Uterus (tissue), 4 donors: ENCODE results near the gene A4GALT. TPM values are rescaled to one million over a fixed set of nuclear protein-coding genes. Genes with fewer than 3 reads are reported as not detected.

Experiments used
- DNase-seq, 2 donors: peaks; one replicate each; pipeline ENCODE4 v3.0.0-alpha.2; 2019 to 2020
- H3K27ac ChIP-seq, 2 donors: fragments of 200-600 bp; sonication (generic); 1 replicate in 1 of 2; 2 replicates in 1 of 2; pipeline ENCODE4 v1.5.1; 2016 to 2018
- H3K27me3 ChIP-seq, 2 donors: fragments of 200-600 bp; sonication (generic); one replicate each; pipeline ENCODE4 v1.5.1; 2018 to 2019; ENCODE audit warnings: control low read depth in 1 of 2
- H3K36me3 ChIP-seq, 2 donors: fragments of 200-600 bp; sonication (generic); one replicate each; pipeline ENCODE4 v1.5.1; 2019; ENCODE audit warnings: control low read depth in 1 of 2
- H3K4me1 ChIP-seq, 2 donors: fragments of 200-600 bp; sonication (generic); one replicate each; pipeline ENCODE4 v1.5.1; 2018 to 2019; ENCODE audit warnings: control low read depth in 1 of 2
- H3K4me3 ChIP-seq, 2 donors: fragments of 200-600 bp; sonication (generic); 1 replicate in 1 of 2; 2 replicates in 1 of 2; pipeline ENCODE4 v1.5.1; 2018 to 2019; ENCODE audit warnings: mild to moderate bottlenecking in 1 of 2
- H3K9me3 ChIP-seq, 2 donors: fragments of 200-600 bp; sonication (generic); one replicate each; pipeline ENCODE4 v1.5.1; 2019; ENCODE audit warnings: control low read depth in 1 of 2
- CTCF ChIP-seq, 4 experiments: fragments of 200-600 bp in 2 of 4; fragments of 450-650 bp in 2 of 4; sonication (generic) in 2 of 4; IDR thresholded peaks; one replicate each; pipeline ENCODE4 v1.5.1; 2016 to 2019; ENCODE audit warnings: antibody characterized with exemption in 4 of 4, mild to moderate bottlenecking in 2 of 4, moderate library complexity in 1 of 4
- POLR2A ChIP-seq, 2 donors: fragments of 450-650 bp; IDR thresholded peaks; one replicate each; pipeline ENCODE4 v1.6.1; 2016; ENCODE audit warnings: antibody characterized with exemption in 2 of 2, mild to moderate bottlenecking in 1 of 2, moderate library complexity in 1 of 2
- intact Hi-C: fragments of 100-400 bp; cut with DNase I; formaldehyde crosslinking; loops from one replicate; pipeline ENCODE4 v1.15.1; 2023; ENCODE audit warnings: low total_unique reads
- total RNA-seq, 4 donors: library from RNA; depleted of rRNA in 3 of 4; stranded (reverse); fragments of >200 nt in 3 of 4; gene quantifications; one replicate each; pipeline versions ENCODE4 v1.1.0 to v1.2.4, GENCODE V29; 2014 to 2023
- donor health status: DM: yes; HTN: yes; CAD: no.

Gene A4GALT
- total RNA-seq, 4 donors from 2014 or later, result 4.4 to 100.0 (median 19.6) TPM

GRCh38 chr22:42693055-42693762, 27.5 kb downstream of the A4GALT start:
- H3K9me3 ChIP-seq, result no peaks in the 10 kb centered on the region
- peaks cover 9 to 10% of the 10 kb centered on the region in 2 donors for H3K4me1 ChIP-seq
- no peak overlapping the region for H3K27ac ChIP-seq
- no peaks in the 10 kb centered on the region for H3K27me3 ChIP-seq
- DNase-seq, result no peak
- H3K4me3 ChIP-seq, result no peak overlapping the region
- TF ChIP-seq POLR2A (IDR thresholded peaks at IDR 0.05) (no peak), CTCF (IDR thresholded peaks at IDR 0.05) (no peak)
- no peaks in the 10 kb centered on the region for H3K36me3 ChIP-seq
- intact Hi-C loops, result no loop called here

GRCh38 chr22:42692239-42693054, 28.2 kb downstream of the A4GALT start:
- Histone ChIP-seq H3K9me3 (no peaks in the 10 kb centered on the region), H3K4me1 (peaks cover 12 to 15% of the 10 kb centered on the region in 2 donors), H3K36me3 (no peaks in the 10 kb centered on the region), H3K27me3 (no peaks in the 10 kb centered on the region), H3K4me3 (no peak overlapping the region), H3K27ac (peak overlapping the region; percentile 51 to 56)
- intact Hi-C loops, result no loop called here
- no peak for DNase-seq
- TF ChIP-seq POLR2A (IDR thresholded peaks at IDR 0.05) (no peak), CTCF (IDR thresholded peaks at IDR 0.05) (no peak)

GRCh38 chr22:42691440-42691839, 29.2 kb downstream of the A4GALT start:
- TF ChIP-seq CTCF (IDR thresholded peaks at IDR 0.05), result no peak
- no peak for TF ChIP-seq POLR2A (IDR thresholded peaks at IDR 0.05)
- Histone ChIP-seq H3K27me3 (no peaks in the 10 kb centered on the region), H3K4me3 (no peak overlapping the region), H3K27ac (peak overlapping the region; percentile 51 to 56), H3K9me3 (no peaks in the 10 kb centered on the region), H3K4me1 (peaks cover 14 to 16% of the 10 kb centered on the region in 2 donors), H3K36me3 (no peaks in the 10 kb centered on the region)
- intact Hi-C loops, result no loop called here
- DNase-seq, result no peak

- no peaks in the 10 kb centered on the region for H3K27me3 ChIP-seq
- intact Hi-C loops, result no loop called here
- DNase-seq, result peak; percentile 94 to 97
- no peaks in the 10 kb centered on the region for H3K9me3 ChIP-seq
- H3K4me3 ChIP-seq, result no peak overlapping the region
- TF ChIP-seq POLR2A (IDR thresholded peaks at IDR 0.05), result peak; percentile 64 to 75
- peak in 1 of 4 experiments; percentile 6 for TF ChIP-seq CTCF (IDR thresholded peaks at IDR 0.05)
- H3K4me1 ChIP-seq, result peaks cover 20 to 35% of the 10 kb centered on the region in 2 donors
- H3K27ac ChIP-seq, result peak overlapping the region; percentile 95 to 98
- H3K36me3 ChIP-seq, result no peaks in the 10 kb centered on the region
These were observed 32.1 kb downstream of the A4GALT start for GRCh38 chr22:42688241-42689211.
